Renal cortex interstitium (tissue), 11 donors: ENCODE measurements around the gene UTP14C. TPM values are rescaled to one million over a fixed set of nuclear protein-coding genes. Genes with fewer than 3 reads are reported as not detected.
"Not testable (repeated sequence)": the region's sequence is repeated elsewhere in the genome, so short reads cannot be mapped to it uniquely, and the experiment has no call there.

ENCODE experiments used
- DNase-seq, 11 donors: peaks; one replicate each; pipeline ENCODE4 v3.0.0-alpha.2; 2013; ENCODE audit warnings: low read depth in 9 of 11, low spot score in 4 of 11; ENCODE audit errors: extremely low read depth in 1 of 11
- polyA plus RNA-seq, 3 donors: library from polyadenylated mRNA; unstranded; fragments of 120-200 nt; gene quantifications; one replicate each; pipeline ENCODE4 v1.2.1, GENCODE V29; 2013; ENCODE audit not compliant: insufficient read length in 3 of 3

The UTP14C gene
- polyA plus RNA-seq, 3 donors = 32.1 to 37.4 (median 36.6) TPM

GRCh38 chr13:52025475-52026245 lies 1.2 kb downstream of the UTP14C start:
- DNase-seq = no peak

DNA sequence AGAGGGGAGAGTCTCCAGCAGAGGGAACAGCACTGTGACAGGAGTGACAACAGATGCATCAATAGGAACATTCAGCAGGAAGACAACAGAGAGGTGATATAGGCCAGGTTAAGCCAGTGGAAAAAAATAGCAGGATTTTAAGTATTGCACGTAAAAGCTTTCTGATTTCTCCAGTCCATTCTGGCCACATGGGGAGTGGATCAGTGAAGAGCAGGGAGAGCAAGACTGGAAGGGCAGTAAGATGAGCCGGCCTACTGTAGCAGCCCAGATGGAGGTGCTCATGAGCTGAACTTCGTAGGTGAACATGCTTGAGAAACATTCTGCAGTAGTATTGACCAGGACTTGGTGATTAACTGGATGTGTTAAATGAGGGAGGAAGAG lies 1.7 kb downstream of the UTP14C start:
- no peak for DNase-seq

GRCh38 chr13:52027832-52028231 lies 3.3 kb downstream of the UTP14C start:
- DNase-seq = no peak

GRCh38 chr13:52029569-52029968 lies 5.1 kb downstream of the UTP14C start:
- no peak for DNase-seq

- not testable (repeated sequence) for DNase-seq
Measured at GRCh38 chr13:52030401-52030800, 5.9 kb downstream of the UTP14C start.

- no peak for DNase-seq
Measured at GRCh38 chr13:52033039-52033438, 8.5 kb downstream of the UTP14C start.

DNA sequence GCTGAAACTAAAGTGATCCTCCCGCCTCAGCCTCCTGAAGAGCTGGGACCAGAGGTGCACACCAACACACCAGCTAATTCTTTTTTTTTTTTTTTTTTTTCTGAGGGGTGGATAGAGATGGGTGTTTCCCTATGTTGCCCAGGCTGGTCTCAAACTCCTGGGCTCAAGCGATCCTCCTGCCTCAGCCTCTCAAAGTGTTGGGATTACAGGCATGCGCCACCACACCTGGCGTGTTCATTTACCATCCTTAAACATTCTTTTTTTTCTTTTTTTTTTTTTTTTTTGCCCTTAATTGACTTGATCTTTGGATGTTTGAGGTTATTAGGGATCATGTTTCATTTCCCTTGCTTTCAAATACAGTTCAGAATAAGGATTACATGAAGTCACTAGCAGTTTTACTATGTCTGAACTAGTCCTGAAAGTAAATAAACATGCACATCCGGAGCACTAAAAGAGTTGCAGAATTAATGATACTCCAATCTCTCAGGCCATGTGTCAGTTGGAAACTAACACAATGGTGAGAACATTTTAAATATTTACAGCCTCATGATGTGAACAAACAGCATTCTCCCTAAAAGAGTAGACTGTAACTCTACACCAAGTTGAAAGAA lies 10.2 kb downstream of the UTP14C start:
- DNase-seq = peak in 2 of 11 donors; percentile 4 to 8

DNA sequence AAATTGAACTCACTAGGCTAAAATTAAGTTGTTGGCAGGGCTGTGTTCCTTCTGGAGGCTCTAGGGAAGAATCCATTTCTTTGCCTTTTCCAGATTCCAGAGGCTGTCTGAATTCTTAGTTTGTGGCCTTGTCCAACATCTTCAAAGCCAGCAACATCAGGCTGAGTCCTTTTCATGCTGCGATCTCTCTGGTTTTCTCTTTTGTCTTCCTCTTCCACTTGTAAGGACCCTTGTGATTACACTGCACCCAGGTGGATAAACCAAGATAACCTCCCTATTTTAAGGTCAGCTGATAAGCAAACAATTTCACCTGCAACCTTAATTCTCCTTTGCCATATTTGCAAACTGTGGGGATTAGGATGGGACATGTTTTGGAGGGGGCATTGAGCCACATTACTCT lies 11.5 kb downstream of the UTP14C start:
- no peak for DNase-seq

GRCh38 chr13:52043675-52044074 lies 19.2 kb downstream of the UTP14C start:
- DNase-seq = no peak

GRCh38 chr13:52047463-52047862 lies 23.0 kb downstream of the UTP14C start:
- no peak for DNase-seq

DNA sequence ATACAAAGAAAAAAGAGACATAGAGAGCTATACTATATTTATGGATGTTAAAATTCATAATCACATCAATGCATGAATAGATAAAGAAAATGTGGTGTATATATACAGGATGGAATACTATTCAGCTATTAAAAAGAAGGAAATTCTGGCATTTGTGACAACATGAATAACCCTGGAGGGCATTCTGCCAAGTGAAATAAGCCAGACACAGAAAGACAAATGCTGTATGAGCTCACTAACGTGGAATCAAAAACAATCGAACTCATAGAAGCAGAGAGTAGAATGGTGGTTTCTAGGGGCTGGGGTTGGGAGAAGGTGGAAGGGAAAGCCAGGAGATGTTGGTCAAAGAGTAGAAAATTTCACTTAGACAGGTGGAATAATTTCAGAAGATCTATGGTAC lies 24.0 kb downstream of the UTP14C start:
- DNase-seq = no peak

DNA sequence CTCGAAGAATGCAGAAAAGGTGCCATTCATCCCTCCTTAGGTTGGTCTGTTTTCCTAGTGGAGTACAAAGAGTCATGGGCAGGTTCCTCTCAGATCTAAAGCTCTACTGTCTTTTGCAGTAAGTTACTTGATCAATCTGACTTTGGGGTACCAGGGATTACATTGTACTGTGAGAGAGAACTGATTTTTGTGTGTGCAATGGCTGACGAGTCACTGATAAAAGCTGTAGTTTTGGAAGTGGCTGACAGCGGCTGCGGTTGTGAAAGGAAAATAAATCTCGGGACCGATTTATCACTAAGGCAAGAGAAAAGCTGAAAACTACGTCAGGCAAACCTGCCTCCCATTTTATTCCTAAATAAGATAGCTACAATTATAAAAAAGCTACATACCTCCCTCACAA lies 26.9 kb downstream of the UTP14C start:
- no peak for DNase-seq

- DNase-seq = no peak
Measured at GRCh38 chr13:52053460-52053859, 29.0 kb downstream of the UTP14C start.

- DNase-seq = not testable (repeated sequence)
Measured at GRCh38 chr13:52061064-52061463, 36.6 kb downstream of the UTP14C start.

GRCh38 chr13:52061587-52061986 lies 37.1 kb downstream of the UTP14C start:
- DNase-seq = no peak

DNA sequence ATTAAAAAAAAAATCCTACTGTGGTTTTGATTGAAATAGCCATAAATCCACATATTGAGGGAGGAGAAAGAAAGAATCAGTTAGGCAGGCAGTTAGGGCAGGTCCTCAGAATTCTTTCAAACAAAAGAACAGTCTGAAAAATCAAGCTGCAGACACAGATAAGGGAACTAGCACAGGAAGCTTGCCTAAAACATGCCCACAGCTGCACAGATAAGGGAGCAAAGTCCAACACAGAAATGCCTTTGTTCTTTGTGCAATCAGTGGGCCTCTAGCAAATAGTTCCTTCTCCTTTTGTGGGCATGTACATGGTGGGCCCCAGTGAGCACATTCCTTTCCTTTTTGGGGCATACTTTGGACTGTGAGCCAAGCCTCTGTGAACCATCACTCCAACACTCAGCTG lies 42.7 kb downstream of the UTP14C start:
- no peak for DNase-seq

GRCh38 chr13:52070929-52071523 lies 46.5 kb downstream of the UTP14C start:
- DNase-seq = peak in 1 of 11 donors; percentile 8
